Measurements from ENCODE around the gene SLC6A2.

The SLC6A2 gene

GRCh38 chr16:55709801-55710200 lies 54.0 kb downstream of the SLC6A2 start:
- Mint-ChIP-seq H3K36me3 (no peaks in the 10 kb centered on the region), H3K27ac (no peak overlapping the region), H3K4me1 (no peaks in the 10 kb centered on the region), H3K9me3 (no peaks in the 10 kb centered on the region), H3K27me3 (peaks cover 5% of the 10 kb centered on the region), H3K4me3 (no peak overlapping the region)

DNA sequence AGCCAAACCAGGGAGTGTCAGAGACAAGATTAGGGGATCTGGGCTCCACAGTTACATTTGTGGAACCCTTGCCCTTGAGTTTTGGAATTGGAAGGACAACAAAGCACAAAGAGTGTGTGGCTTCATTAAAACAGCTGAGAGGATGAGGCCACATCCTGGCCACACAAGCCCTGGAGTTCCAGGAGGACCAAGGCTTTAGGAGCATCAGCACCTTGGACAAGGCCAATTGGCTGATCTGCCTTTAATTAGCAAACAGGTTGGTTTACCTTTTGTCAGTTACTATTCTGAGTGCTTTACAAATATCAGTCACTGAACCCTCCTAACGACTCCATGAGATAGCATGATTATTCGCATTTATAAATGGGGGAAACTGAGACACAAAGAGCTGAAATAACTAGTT lies 54.7 kb downstream of the SLC6A2 start:
- Mint-ChIP-seq H3K9me3 (no peaks in the 10 kb centered on the region), H3K27me3 (peaks cover 5% of the 10 kb centered on the region), H3K4me1 (no peaks in the 10 kb centered on the region), H3K36me3 (no peaks in the 10 kb centered on the region), H3K27ac (no peak overlapping the region), H3K4me3 (no peak overlapping the region)

- Mint-ChIP-seq H3K9me3 (no peaks in the 10 kb centered on the region), H3K27ac (no peak overlapping the region), H3K27me3 (peaks cover 8% of the 10 kb centered on the region), H3K4me1 (no peaks in the 10 kb centered on the region), H3K4me3 (no peak overlapping the region), H3K36me3 (no peaks in the 10 kb centered on the region)
These were observed 56.4 kb downstream of the SLC6A2 start for GRCh38 chr16:55711959-55712876.

DNA sequence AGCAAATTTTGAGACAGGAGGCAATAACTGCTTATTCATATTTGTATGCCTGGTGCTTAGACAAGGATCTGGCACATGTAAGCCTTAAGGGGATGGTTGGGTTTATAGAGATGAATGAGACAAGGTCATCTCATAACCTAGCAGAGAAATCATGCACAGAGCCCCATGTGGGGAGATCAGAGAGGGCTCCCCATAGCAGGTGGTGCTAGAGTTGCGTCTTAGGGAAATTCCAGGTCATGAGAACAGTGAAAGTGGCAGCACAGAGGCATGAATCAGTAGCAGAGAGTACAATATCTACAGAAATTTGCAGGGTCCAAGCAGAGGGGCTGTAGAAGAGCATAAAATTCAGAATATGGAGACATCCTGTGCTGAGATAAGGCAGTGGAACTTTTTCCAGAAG lies 57.3 kb downstream of the SLC6A2 start:
- Mint-ChIP-seq H3K27me3 (peaks cover 8% of the 10 kb centered on the region), H3K9me3 (no peaks in the 10 kb centered on the region), H3K36me3 (no peaks in the 10 kb centered on the region), H3K4me1 (no peaks in the 10 kb centered on the region), H3K27ac (no peak overlapping the region), H3K4me3 (no peak overlapping the region)

GRCh38 chr16:55717326-55717725 lies 61.5 kb downstream of the SLC6A2 start:
- Mint-ChIP-seq H3K4me3 (no peak overlapping the region), H3K4me1 (no peaks in the 10 kb centered on the region), H3K27me3 (peaks cover 4% of the 10 kb centered on the region), H3K9me3 (no peaks in the 10 kb centered on the region), H3K27ac (no peak overlapping the region), H3K36me3 (no peaks in the 10 kb centered on the region)

- H3K27me3 Mint-ChIP-seq = peaks cover 2% of the 10 kb centered on the region
- H3K9me3 Mint-ChIP-seq = no peaks in the 10 kb centered on the region
- H3K36me3 Mint-ChIP-seq = no peaks in the 10 kb centered on the region
- no peaks in the 10 kb centered on the region for H3K4me1 Mint-ChIP-seq
- no peak overlapping the region for H3K4me3 Mint-ChIP-seq
- no peak overlapping the region for H3K27ac Mint-ChIP-seq
These were observed 69.4 kb downstream of the SLC6A2 start for GRCh38 chr16:55725055-55725777.

DNA sequence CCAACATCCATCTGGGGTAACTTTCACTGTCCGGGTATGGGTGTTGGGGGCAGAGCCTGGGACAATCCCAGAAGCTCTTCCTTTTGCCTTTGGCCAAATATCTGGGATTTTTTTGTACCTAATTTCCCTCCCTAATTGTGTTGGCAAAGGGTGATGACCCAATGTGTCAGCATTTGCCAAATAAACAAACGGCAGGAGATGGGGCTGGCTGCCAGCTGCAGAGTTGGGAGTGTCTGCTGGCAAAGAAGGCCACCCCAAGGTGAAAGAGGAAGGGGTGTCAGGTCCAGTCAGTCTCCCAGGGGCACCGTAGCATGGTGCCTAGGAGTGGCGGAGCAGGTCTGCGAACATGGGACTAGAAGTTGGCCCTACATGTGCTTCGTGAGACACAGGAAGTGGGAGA lies 73.0 kb downstream of the SLC6A2 start:
- Mint-ChIP-seq H3K27me3 (peaks cover 2% of the 10 kb centered on the region), H3K4me3 (no peak overlapping the region), H3K36me3 (no peaks in the 10 kb centered on the region), H3K4me1 (no peaks in the 10 kb centered on the region), H3K27ac (no peak overlapping the region), H3K9me3 (no peaks in the 10 kb centered on the region)

GRCh38 chr16:55730115-55730514 lies 74.3 kb downstream of the SLC6A2 start:
- Mint-ChIP-seq H3K27ac (no peak overlapping the region), H3K36me3 (no peaks in the 10 kb centered on the region), H3K27me3 (peaks cover 4% of the 10 kb centered on the region)

GRCh38 chr16:55732496-55732895 lies 76.7 kb downstream of the SLC6A2 start:
- Mint-ChIP-seq H3K4me3 (no peak overlapping the region), H3K27ac (no peak overlapping the region), H3K36me3 (no peaks in the 10 kb centered on the region), H3K4me1 (no peaks in the 10 kb centered on the region), H3K9me3 (no peaks in the 10 kb centered on the region), H3K27me3 (peaks cover 5% of the 10 kb centered on the region)

More at GRCh38 chr16:55730115-55730514, 74.3 kb downstream of the SLC6A2 start:
- no peaks in the 10 kb centered on the region for H3K4me1 Mint-ChIP-seq
- H3K4me3 Mint-ChIP-seq = no peak overlapping the region
- no peaks in the 10 kb centered on the region for H3K9me3 Mint-ChIP-seq

- Mint-ChIP-seq H3K36me3 (no peaks in the 10 kb centered on the region), H3K4me1 (no peaks in the 10 kb centered on the region), H3K9me3 (no peaks in the 10 kb centered on the region), H3K27me3 (peaks cover 8% of the 10 kb centered on the region), H3K27ac (no peak overlapping the region), H3K4me3 (no peak overlapping the region)
These were observed 78.9 kb downstream of the SLC6A2 start for GRCh38 chr16:55734665-55735064.

DNA sequence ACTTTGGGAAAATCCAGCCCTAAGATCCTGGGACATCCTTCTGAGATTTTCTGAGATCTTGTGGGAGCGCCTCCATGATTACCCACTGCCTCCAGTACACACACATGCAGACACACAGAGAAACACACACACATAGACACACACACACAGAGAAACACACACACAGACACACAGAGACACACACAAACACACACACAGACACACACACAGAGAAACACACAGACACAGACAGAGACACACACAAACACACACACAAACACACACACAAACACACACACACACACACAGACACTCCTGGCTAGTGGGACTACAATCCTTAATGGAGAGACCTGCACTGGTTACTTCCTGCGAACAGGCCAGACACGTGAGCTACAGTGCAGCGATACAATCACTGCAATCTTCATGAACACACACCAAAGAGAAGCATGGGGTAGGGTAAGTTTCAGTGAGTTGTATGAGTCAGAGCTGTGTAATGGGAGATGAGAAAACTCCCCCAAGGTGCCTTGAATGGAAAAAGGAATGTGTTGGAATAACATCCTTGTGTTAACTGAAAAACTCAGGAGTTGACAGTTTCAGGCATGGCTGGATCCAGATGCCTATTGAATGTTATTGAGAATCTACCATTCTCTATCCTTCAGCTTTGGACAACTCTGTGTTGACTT lies 79.5 kb downstream of the SLC6A2 start:
- H3K27ac Mint-ChIP-seq = no peak overlapping the region
- peaks cover 8% of the 10 kb centered on the region for H3K27me3 Mint-ChIP-seq
- H3K9me3 Mint-ChIP-seq = no peaks in the 10 kb centered on the region
- H3K4me1 Mint-ChIP-seq = no peaks in the 10 kb centered on the region
- no peaks in the 10 kb centered on the region for H3K36me3 Mint-ChIP-seq
- no peak overlapping the region for H3K4me3 Mint-ChIP-seq

DNA sequence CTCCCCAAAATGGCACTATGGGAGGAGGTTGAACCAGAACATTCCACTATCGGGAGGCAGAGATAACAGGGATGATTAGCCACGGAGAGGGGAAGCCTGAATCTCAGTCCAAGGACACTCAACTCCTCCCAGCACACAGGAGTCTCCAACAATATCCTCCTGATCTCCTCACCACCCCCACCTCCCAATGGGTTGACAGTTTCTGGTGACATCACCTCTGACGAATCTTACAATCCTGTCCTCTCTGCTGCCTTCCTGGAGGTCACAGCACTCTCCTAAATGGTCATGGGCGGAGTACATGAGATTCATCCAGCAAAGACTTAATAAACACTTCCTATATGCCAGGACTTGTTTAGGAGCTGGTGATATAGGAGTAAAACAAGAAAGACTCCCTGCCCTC lies 80.9 kb downstream of the SLC6A2 start:
- no peaks in the 10 kb centered on the region for H3K9me3 Mint-ChIP-seq

DNA sequence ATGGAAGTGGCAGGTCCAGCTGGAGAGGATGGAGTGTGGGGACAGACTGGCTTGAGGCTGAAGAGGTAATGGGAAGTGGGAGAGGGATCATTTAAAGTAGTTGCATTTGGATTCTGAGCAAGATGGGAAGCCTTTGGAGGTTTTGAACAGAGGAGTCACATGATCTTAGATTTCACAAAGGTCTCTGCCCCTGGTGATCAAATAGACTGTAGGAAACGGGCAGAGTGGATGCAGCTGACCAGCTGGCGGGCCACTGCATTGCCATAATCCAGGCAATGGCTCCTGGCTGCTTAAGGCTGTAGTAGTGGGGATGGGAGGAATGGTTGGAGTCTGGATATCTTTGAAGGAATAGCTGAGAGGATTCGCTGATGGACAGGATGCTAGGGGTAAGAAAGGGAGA lies 81.5 kb downstream of the SLC6A2 start:
- Mint-ChIP-seq H3K9me3 (no peaks in the 10 kb centered on the region), H3K27ac (no peak overlapping the region), H3K4me3 (no peak overlapping the region), H3K4me1 (no peaks in the 10 kb centered on the region), H3K36me3 (no peaks in the 10 kb centered on the region), H3K27me3 (peaks cover 10% of the 10 kb centered on the region)

More for the DNA sequence above, 80.9 kb downstream of the SLC6A2 start:
- Mint-ChIP-seq H3K36me3 (no peaks in the 10 kb centered on the region), H3K4me1 (no peaks in the 10 kb centered on the region), H3K27ac (no peak overlapping the region), H3K27me3 (peaks cover 10% of the 10 kb centered on the region), H3K4me3 (no peak overlapping the region)

DNA sequence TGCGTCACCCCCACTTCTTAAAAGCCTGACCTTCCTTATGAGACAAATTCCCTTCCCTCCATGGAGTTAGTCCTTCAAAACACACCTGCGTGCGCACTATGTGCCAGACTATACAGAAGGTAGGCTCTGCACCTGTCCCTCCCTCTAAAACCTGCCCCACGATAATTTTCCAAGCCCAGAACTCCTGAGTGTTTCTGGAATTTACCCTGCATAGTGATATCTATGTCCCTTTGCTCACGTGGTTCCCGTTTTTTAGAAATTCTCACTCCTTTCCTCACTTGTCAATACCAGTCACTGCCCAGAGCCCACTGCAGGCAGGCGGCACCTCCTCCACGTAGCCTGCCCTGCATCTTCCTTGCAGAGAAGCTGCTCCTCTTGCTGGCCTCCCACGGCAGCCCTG lies 82.2 kb downstream of the SLC6A2 start:
- H3K9me3 Mint-ChIP-seq = no peaks in the 10 kb centered on the region
- H3K36me3 Mint-ChIP-seq = no peaks in the 10 kb centered on the region
- no peak overlapping the region for H3K4me3 Mint-ChIP-seq
- H3K27ac Mint-ChIP-seq = no peak overlapping the region
- peaks cover 10% of the 10 kb centered on the region for H3K27me3 Mint-ChIP-seq
- H3K4me1 Mint-ChIP-seq = no peaks in the 10 kb centered on the region

GRCh38 chr16:55746081-55746480 lies 90.3 kb downstream of the SLC6A2 start:
- Mint-ChIP-seq H3K36me3 (no peaks in the 10 kb centered on the region), H3K27ac (no peak overlapping the region), H3K9me3 (no peaks in the 10 kb centered on the region), H3K27me3 (peaks cover 11% of the 10 kb centered on the region), H3K4me1 (no peaks in the 10 kb centered on the region), H3K4me3 (no peak overlapping the region)

GRCh38 chr16:55747785-55748184 lies 92.0 kb downstream of the SLC6A2 start:
- no peak overlapping the region for H3K4me3 Mint-ChIP-seq
- H3K36me3 Mint-ChIP-seq = peaks cover 4% of the 10 kb centered on the region
- H3K9me3 Mint-ChIP-seq = peaks cover 6% of the 10 kb centered on the region
- H3K4me1 Mint-ChIP-seq = peaks cover 9% of the 10 kb centered on the region
- H3K27me3 Mint-ChIP-seq = peaks cover 9% of the 10 kb centered on the region
- H3K27ac Mint-ChIP-seq = no peak overlapping the region

Data from activated naive CD4-positive, alpha-beta T cell treated with anti-CD3 and anti-CD28 coated beads, Interleukin-2, amount 50 U/mL, for 24 hours (primary cell).